Mesenteric fat pad (tissue), 1 donor: ENCODE data around the gene TMEM132D. TPM values are rescaled to one million over a fixed set of nuclear protein-coding genes. Genes with fewer than 3 reads are reported as not detected.

Experiments
- DNase-seq: peaks from one replicate; pipeline ENCODE4 v3.0.0-alpha.2; 2020; ENCODE audit warnings: low spot score
- total RNA-seq: library from RNA; stranded (reverse); fragmentation: NEBNext Ultra II Directional; extraction: Animal tissue kit (Norgen Biotek cat#: 25700); gene quantifications from one replicate; pipeline ENCODE4 v1.2.1, GENCODE V29; 2021
- donor health status: DM: yes; HTN: yes; CAD: no.

TMEM132D gene
- total RNA-seq, 1 donor from 2014 or later: not detected

DNA sequence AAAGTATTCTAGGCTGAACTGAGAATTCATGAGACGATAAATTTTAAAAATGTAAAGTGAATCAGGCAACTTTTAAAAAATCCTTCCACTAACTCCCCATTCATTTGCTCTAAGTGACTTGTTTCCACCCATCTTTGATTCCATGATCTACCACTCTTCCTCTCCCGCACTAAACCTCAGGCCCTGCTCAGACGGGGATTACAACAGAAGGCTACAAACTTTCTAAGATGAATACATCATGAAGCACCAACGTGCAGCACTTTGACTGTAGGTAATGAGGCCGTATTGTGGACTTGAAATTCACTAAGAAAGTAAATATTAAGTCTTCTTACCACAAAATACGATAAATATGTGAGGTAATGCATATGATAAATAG, 30.0 kb downstream of the TMEM132D start:
- no peak for DNase-seq

DNA sequence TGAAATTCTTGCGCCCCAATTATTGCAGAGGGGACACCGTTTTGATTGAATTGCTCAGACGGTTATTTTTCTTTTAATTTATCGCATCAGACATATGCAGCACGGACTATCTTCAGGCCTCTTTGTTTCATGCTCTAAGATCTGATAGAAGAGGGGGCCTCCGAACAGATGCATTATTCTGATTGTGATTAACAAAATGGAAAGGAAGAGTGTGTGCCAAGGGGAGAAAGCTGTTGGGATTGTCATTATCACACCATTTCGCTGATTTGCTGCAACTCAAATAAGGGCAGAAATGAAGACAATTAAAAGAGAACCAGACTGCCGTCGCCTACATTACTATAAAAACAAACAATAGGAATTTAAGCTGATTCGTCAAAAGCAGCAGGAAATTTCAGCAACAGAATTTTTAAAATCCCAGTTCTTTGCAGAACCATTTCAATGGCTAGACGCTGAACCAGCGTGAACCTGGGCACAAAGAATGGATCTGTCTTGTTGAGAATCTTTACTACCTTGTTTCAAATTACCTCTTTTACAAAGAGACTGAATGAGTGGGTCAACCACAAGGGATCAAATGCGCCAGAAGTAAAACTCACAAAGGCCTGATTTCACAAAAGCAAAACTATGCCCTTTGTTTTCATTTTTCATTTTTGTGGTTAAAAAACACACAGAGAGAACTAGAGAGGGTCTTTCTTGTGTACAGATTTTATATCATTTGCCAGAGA, 30.6 kb downstream of the TMEM132D start:
- DNase-seq: no peak

DNA sequence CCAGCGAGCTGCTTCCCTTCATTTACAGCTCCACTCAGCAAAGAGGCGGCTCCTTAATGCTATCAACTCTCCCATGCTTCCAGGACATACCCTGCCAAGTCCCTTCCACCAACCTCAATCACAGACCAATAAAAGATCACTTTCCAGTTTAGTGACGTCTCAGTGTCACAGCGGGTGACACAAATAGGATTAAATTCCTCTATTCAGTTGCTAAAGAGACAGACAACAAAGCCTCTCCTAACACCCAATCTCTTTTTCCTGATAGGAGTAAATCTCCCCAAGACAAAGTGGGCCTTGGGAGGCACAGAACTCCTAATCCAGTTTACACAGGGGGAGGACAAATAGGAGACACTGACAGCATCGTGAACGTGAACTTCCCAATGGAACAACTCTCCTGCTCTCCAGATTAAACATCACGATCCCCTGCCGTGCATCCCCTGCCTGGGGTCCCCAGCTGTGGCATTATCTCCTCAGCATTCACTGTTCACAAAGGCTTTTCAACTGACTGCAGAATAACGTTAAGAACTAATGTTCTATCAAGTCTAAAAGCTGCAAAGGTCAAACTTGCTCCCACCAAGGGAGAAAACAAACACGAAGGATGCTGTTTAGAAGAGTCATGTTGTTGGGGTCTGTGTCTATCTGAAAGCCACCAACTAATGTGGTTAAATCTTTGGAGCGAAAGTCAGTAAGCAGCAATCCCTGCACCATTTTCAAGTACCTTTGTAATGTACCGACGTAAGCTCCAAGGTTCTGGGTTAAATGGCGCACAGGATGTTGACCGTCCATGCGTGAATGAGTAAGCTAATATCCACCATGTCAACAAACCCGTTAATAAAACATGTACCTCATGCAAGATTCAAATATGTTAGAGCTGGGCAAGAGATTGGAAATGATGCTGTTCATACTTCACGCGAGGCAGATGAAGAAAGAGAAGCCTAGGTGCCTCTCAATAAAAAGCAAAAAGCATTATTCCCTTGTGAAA, 31.5 kb downstream of the TMEM132D start:
- no peak for DNase-seq

DNA sequence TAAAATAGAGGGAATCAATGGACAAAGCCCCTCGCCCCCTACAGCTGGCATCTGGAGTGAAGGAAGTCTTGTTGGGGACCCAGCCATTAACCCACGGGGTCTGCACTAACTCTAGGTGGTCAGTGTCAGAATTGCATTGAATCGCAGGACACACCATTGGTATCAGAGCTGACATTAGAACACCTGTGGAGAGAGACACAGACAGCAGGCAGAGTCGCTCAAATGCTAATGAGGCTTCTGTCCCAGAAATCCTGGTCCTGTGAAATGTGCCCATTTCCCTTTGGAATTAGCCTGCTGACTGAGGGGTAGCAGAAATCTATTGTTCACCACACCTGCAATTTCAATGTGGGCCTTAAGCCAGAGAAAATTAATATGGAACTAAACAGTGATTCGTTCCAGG, 33.0 kb downstream of the TMEM132D start:
- no peak for DNase-seq

DNA sequence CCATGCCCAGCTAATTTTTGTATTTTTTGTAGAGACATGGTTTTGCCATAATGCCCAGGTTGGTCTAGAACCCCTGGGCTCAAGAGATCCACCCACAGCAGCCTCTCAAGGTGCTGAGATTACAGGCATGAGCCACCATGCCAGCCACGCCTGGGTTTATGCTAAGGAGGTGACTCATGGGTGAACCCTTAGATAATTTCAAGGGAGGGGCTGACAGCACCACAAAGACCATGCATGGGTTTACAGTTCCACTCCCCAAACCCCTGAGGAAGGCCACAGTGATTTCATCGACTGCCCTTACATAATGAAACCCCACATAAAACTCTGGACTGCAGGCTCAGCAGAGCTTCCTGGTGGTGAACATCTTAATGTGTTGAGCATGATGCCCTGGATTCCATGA, 33.7 kb downstream of the TMEM132D start:
- no peak for DNase-seq

DNA sequence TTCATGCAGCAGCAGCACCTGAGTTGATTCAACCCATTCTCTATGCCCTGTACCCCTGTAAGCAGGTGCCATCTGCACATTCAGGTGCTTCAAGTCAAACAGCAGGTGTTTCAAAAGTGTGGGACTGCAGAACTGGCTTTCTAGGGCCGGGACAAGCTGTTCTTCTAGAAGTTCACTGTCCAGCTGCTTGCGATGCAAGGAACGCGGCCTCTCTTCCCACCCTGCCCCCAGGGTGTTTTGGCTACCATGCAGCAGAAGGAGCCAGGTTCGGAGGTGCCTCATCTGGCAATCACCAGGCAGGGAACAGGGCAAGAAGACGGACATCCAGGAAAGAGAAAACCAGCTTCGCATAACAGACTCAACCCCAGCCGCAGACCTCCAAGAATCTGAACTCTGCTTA, 35.2 kb downstream of the TMEM132D start:
- DNase-seq: no peak

DNA sequence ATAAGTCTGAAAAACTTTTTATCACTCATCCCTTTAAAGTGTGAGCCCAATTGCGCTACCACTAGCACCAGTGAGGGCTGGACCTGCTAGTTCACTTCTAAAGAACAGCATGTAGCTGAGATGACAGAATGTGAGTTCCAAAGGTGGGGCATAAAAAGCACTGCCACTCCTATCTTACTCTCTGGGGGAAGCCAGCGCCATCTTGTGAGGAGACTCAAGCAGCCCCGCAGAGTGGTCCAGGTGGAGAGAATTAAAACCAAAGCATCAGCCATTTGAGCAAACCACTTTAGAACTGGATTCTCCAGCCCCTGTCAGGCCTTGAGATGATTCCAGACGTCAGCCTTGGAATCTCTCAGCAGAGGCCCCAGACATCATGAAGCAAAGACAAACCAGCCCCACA, 39.9 kb downstream of the TMEM132D start:
- DNase-seq: no peak

DNA sequence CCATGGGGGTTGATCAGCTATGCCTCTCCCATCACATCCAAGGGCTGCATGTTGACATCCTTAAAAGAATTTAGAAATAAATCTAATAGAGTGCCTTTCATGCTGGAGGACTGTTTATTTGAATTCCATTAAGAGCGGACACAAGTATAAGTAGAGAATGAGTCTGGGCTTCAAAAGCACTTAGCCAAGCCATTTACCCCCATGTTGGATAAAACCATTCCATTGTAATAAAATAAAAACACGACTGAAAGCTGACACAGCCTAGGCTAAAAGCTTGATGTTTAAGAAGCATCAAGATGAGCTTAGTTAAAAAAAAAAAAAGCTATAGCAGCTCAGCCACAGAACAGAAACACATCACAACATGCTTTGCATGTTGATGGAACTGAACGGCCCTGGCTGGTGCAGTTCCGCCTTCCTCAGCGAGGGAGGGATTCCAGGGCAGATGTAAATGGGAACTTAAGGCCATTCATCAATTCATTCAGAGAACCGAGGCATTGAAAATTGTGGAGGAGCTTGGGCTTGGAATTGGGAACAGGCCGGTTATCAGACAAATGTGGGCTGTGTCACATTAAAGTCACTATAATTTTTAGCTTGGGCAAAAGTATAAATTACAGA, 41.2 kb downstream of the TMEM132D start:
- DNase-seq: no peak

DNA sequence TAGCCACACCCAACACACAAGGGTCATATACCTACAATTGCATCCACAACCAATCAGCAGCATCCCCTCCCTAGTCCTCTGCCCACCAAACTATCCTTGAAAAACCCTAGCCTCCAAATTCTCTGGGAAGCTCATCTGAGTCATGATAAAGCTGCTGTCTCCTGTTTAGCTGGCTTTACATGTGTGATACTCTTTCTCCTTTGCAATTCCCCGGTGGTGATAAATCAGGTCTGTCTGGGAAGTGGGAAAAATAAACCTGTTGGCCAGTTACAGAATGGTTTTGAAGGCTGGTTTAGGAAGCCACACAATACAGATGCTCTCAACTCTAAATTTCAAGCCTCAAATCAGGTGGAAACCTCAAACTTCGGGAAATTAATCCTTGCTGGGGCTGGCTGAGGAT, 41.9 kb downstream of the TMEM132D start:
- no peak for DNase-seq

DNA sequence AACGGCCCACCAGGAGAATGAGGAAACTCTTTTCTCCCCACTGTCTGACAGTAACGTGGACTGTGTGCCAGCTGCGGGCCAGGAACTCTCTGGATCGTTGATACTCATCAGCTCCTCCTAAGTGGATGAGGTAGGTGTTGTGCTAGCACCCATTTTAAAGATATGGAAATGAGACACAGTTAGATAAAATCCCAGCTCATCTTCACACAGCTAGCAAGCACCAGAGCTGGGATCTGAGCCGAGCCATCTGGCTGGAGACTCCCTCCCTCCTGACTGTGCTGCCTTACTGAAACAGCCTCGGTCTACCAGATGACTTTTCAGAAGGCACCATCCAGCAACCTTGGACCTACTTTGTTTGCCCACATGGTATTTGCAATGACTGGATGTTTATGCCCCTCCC, 49.2 kb downstream of the TMEM132D start:
- no peak for DNase-seq

DNA sequence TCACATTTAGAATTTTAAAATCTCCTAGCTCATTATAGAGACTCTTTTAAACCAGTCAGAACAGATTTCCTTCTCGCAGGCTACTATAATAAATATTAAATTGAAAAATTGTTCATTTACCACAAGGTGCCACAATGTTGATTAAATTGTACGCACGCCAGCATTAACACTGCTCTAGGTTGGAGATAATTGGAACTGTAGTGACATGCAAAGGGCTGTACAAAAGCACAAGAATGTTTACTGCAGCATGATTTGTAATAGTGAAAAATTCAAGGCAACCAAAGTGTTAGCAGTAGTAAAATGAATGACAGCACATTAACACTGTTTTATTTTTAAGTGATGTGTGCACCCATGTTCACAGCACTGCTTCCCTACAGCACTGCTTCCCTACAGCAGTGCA, 52.5 kb downstream of the TMEM132D start:
- no peak for DNase-seq

DNA sequence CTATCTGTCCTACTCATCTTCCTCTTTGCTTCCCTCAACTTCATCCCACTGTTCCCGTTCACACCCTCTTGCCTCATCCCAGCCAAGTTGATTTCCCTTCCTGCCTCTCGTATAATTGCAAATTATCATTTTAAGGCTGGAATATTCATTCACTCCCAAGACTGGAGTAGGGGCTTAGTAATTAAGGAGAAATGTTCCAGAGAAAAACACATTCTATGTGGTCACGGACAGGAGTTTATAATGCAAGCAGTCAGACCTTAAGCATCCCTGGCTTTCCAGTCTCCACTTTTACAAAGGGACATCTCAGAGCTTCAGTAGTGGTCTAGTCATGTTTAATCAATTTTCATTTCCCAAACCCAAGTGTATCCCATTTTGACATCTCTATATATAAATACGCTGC, 54.9 kb downstream of the TMEM132D start:
- no peak for DNase-seq

DNA sequence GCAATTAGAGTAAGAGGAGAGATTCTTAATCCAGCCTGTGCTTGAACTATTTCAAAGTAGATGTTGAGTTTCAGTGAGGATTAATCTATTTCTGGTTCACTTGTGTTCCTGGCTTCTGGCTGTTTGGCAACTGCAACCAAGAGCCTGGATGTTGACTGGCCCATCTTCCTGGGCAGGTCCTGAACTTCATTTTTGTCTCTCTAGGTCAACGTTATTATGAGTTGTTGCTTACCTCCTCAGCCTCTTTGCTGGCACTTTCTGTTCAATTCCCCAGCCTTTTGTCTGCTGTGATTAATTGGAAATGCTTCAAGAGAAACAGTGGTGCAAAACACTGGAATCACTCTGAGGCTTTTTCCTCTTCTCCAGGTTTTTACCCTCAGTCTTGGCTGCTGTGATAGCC, 56.8 kb downstream of the TMEM132D start:
- no peak for DNase-seq

DNA sequence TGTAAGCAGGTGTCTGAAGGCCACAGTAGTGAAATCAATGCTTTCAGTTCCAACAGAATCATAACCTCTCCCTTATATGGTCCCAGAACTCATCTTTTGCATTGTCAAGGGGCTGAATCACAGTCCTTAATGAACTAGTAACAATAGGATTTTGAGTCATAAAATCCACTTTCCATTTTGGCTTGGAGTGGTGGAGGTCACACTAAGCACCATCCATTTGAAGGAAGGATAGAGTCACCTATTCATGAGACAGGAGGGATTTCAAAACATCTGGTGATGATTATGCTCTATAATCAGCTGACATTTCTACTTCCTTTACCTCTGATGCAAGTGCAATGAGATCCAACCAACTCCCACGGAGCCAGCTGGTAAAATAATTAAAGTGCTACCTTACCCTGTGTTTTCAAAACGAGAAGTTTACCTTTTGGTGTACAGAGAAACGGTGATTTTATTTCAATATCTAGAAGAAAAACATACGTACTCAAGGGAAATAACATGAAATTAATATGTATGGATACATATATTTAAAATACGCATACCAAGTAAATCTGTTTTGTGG, 59.1 kb downstream of the TMEM132D start:
- DNase-seq: no peak

DNA sequence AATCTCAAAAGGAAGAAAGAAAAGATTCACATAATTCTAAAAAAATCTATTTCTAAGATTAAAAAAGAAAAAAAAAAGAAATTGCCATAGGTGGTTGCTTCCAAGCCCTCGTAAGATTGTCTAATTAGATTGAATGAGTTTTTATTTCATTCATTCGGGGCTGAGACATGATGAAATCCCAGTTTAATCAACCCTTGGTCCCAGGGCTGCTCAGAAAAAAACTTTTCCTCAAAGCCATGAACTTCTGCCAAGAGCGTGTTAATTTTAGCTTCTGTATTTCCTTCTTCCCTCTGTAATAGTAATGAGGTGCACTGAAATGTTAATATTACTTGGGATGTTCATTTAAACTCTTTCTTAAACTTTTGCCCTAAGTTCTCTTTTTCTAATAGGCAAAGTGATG, 62.6 kb downstream of the TMEM132D start:
- no peak for DNase-seq

DNA sequence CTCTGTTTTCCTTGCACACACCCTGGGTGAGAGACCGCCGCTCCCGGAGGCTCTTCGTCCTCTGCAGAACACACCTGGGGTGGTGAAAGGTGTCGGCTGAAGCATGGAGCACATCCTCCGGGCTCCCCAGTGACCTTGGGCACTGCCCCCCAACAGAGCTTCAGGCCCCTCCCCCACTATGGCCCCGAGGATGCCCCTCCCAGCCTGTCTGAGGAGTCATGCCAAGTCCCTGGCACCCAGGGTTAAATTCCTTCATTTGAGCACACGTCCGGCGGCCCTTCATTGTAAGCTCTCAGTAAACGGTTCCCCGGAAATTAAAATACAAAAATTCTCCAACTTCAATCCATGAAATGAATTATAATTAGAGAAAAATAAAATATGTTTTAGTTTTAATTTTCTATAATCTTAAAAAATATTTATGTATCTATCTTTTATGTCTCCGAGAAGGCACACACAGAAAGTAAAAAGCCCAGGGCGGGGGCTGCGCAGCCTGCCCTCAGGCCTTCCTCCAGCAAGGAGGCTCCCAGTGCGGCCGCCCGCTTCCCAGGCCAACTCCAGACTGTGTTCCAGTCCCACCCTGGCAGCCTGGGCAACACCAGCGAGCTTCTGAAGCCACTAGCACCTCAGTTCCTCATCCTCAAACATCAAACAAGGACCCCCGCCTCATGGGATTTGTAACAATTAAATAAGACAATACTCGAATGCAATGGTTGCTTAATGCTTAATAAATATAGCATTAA, 63.5 kb downstream of the TMEM132D start:
- DNase-seq: no peak

DNA sequence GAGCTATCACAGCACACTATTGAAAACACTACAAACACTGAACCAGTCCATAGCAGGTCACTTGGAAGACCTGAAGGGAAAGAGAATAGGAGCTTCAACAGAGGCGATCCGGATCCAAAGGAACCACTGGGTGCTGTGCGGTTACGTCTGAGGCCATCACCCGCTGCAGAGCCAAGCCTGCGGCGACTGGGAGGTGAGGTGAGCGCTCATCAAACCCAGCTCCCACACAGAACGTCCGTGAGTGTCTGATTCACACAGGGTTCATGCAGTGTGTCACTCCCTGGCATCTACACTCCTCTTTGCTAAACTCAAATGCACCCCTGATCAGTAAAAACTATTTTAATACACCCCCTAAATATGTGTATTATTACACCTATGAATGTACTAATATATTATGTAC, 64.1 kb downstream of the TMEM132D start:
- DNase-seq: no peak

DNA sequence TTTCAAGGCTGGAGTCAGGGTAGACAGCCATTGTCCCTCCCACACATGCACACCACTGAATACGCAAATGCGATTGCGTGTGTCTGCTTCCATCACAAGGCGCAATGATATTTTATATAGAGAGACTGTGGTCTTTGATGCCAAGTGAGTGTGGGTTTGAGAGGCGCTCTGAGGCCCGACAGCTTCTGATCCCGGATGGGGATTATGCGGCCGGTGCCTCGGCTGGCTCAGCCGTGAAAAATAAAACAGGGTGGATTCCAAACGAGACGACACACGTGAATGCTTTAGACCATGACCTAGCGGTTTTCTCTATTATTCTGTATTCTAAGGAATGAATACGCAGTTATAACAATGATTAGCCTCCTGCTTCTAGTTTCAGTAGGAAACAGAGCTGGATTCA, 72.5 kb downstream of the TMEM132D start:
- DNase-seq: no peak

DNA sequence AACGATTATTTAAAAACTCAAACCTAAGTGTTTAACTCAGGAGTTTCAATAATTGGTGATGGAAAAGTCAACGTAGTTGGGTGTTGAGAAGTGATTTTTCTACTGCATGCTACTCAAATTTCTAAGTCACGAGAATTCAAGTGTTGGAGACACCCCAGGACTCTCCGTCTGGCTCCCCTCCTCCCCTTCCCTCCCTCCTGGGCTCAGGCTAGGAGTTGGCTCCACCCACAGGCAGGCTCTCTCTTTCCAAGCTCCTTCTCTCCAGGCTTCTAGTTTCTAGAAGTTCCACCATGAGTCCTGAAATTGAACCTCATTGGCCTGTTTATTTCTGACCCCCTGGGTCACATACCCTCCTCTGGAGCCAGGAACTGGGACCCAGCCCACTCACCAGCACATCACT, 73.0 kb downstream of the TMEM132D start:
- DNase-seq: no peak

DNA sequence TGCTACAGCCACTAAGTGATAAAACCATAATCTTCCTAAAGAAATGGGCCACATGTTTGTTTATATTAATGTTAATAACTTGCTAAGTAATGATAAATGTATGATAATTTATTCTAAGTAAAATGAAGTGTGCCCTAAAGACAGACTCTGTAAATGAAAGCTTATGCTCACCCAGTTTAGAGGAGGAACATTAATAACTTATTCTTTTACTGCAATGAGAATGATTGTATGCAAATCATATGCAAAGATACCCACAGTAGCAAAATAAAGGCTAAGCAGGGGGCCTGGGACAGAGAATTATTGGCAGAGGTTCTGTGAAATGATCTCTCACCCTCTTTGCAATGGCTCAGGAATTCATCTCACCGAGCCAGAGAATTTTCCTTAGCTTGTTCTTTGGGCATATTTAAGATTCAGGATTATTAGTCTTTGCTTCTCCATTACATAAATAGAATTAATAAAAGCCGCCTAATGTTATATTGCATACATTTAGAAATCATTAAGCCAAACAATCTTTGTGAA, 75.9 kb downstream of the TMEM132D start:
- no peak for DNase-seq
